Effector memory CD4-positive, alpha-beta T cell (primary cell): ENCODE data around the gene TSSK6.

Experiments
- DNase-seq, 3 donors: peaks; one replicate each; pipeline ENCODE4 v3.0.0-alpha.2; 2020
- H3K27ac ChIP-seq: 2 replicates; pipeline ENCODE4 v1.7.0; 2013; ENCODE audit warnings: mild to moderate bottlenecking, low read length, moderate library complexity; ENCODE audit not compliant: insufficient read depth, poor library complexity, severe bottlenecking
- H3K27me3 ChIP-seq: replicated peaks from 2 replicates; pipeline ENCODE4 v1.7.0; 2013; ENCODE audit warnings: mild to moderate bottlenecking, low read length; ENCODE audit not compliant: insufficient read depth, control insufficient read depth, poor library complexity, severe bottlenecking
- H3K36me3 ChIP-seq: 2 replicates; pipeline ENCODE4 v1.7.0; 2013; ENCODE audit warnings: mild to moderate bottlenecking, low read length, moderate library complexity; ENCODE audit not compliant: control insufficient read depth, insufficient read depth
- H3K4me1 ChIP-seq: 2 replicates; pipeline ENCODE4 v1.7.0; 2013; ENCODE audit warnings: low read length, mild to moderate bottlenecking; ENCODE audit not compliant: control insufficient read depth, insufficient read depth, poor library complexity, severe bottlenecking
- H3K4me3 ChIP-seq: 2 replicates; pipeline ENCODE4 v1.7.0; 2013; ENCODE audit warnings: low read length, low read depth, mild to moderate bottlenecking; ENCODE audit not compliant: insufficient read depth, poor library complexity, severe bottlenecking
- H3K9me3 ChIP-seq: 2 replicates; pipeline ENCODE4 v1.7.0; 2013; ENCODE audit warnings: mild to moderate bottlenecking, low read length, moderate library complexity; ENCODE audit not compliant: control insufficient read depth

Gene TSSK6

DNA sequence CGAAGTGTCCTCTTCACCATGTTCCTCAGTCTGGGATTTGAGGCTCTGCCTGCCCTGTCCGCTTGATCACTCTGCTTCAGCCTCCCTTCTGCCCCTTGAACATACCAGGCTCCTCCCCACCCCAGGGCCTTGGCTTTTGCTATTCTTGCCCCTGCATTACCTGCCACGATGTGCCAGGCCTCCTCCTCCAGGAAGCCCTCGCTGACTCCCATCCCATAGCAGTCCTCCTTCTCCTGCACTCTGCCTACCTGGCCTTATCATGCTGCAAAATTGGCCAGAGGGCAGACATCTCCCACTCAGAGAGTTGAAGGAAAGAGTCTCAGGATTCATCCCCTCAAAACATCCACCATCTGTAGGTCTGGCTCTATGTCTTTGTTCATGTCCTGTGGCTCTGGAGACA is 15.5 kb upstream of the TSSK6 start:
- DNase-seq: no peak
- peaks cover 12% of the 10 kb centered on the region for H3K4me1 ChIP-seq
- H3K27me3 ChIP-seq: no peaks in the 10 kb centered on the region
- no peak overlapping the region for H3K27ac ChIP-seq
- H3K4me3 ChIP-seq: no peak overlapping the region
- H3K9me3 ChIP-seq: no peaks in the 10 kb centered on the region
- H3K36me3 ChIP-seq: peaks cover 27% of the 10 kb centered on the region

DNA sequence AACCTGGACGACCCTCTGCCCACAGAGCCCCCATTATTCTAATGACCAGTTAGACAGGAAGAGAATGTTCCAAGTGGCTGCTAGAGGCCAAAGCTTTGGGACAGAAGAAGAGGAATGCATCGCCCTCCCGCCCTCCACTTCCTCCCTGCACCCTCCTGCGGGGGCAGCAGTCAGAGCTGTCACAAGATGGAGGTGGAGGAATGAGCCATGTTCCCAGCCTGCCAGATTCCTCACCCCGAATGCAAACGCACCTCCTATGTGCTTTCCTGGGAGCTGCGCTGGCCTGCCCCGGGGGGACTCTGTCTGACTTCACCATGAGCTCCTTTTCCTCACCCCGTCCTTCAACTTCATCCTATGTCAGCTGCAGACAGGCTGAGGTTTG is 15.1 kb upstream of the TSSK6 start:
- no peak overlapping the region for H3K4me3 ChIP-seq
- no peak overlapping the region for H3K27ac ChIP-seq
- peaks cover 12% of the 10 kb centered on the region for H3K4me1 ChIP-seq
- no peaks in the 10 kb centered on the region for H3K9me3 ChIP-seq
- H3K36me3 ChIP-seq: peaks cover 28% of the 10 kb centered on the region
- DNase-seq: no peak
- H3K27me3 ChIP-seq: no peaks in the 10 kb centered on the region

DNA sequence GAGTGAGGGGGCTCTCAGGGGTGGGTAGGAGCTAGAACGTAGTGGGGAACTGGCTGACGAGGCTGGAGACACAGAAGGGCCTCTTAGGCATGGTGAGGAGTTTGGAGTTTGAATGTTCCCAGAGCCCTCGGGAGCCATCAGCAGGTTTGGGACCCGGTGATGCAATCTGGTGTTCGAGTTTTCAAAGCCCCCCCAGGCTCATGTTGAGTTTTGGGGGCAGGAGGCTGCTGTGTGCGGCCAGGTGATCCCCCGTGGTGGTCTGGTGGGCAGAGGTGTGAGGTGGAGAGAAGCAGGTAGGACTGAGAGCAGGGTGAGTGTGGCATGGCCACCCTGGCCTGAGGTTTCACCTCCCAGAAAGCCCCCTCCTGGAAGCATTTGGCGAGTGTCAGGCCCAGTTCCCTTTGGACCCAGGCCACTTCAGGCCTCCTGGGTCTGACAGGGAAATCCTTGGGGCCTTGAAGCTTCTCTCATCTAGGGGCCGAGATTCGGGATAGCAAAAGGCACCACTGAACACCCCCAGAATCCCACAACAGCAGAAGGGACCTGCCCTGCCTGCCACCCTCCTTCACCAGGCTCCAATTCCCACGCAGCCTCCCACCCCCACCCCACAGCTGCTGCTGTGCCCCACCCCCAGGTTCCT is 14.6 kb upstream of the TSSK6 start:
- Histone ChIP-seq H3K27ac (no peak overlapping the region), H3K36me3 (peaks cover 28% of the 10 kb centered on the region), H3K9me3 (no peaks in the 10 kb centered on the region), H3K4me3 (no peak overlapping the region), H3K27me3 (no peaks in the 10 kb centered on the region), H3K4me1 (peaks cover 12% of the 10 kb centered on the region)
- DNase-seq: no peak

DNA sequence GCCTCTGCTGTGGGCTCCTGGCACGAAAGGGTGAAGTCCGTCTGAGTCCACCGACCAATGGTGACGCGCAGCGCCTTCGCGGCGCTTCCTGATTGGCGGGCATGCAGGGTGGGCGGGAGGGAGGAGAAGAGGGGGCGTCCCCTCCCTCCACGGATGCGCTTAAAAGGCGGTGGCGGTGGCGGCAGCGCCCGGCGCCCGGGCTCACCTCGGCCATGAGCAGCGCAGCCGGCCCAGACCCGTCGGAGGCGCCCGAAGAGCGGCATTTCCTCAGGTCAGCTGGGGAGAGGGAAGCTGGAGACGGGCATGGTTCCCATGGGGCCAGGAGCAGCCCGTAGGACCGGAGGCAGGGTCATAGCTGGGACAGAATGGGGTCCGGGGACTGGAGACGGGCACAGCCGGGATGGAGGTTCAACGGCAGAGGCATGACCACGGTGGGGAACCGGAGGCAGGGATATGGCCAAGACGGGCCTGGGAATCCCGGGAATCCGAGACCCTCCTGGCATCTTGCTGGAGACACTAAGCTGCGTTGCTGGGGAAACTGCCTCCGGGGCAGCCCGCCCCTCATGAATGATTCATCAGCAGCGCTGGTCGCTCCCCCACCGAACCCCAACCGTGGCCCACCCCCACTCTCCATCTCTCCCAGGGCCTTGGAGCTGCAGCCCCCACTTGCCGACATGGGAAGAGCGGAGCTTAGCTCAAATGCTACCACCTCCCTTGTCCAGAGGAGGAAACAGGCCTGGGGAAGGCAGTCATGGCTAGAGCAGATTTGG is 13.6 kb upstream of the TSSK6 start, which contains the start of gene YJEFN3:
Gene YJEFN3 (plus strand): TSS at position 191 of the 770 bp plus-strand sequence. CDS start 22 bp downstream, at position 213.
- DNase-seq: no peak
- H3K27me3 ChIP-seq: no peaks in the 10 kb centered on the region
- H3K4me1 ChIP-seq: peaks cover 12% of the 10 kb centered on the region
- no peak within 1 kb of the TSS for H3K27ac ChIP-seq
- H3K36me3 ChIP-seq: peaks cover 28% of the 10 kb centered on the region
- no peaks in the 10 kb centered on the region for H3K9me3 ChIP-seq
- no peak within 1 kb of the TSS for H3K4me3 ChIP-seq

DNA sequence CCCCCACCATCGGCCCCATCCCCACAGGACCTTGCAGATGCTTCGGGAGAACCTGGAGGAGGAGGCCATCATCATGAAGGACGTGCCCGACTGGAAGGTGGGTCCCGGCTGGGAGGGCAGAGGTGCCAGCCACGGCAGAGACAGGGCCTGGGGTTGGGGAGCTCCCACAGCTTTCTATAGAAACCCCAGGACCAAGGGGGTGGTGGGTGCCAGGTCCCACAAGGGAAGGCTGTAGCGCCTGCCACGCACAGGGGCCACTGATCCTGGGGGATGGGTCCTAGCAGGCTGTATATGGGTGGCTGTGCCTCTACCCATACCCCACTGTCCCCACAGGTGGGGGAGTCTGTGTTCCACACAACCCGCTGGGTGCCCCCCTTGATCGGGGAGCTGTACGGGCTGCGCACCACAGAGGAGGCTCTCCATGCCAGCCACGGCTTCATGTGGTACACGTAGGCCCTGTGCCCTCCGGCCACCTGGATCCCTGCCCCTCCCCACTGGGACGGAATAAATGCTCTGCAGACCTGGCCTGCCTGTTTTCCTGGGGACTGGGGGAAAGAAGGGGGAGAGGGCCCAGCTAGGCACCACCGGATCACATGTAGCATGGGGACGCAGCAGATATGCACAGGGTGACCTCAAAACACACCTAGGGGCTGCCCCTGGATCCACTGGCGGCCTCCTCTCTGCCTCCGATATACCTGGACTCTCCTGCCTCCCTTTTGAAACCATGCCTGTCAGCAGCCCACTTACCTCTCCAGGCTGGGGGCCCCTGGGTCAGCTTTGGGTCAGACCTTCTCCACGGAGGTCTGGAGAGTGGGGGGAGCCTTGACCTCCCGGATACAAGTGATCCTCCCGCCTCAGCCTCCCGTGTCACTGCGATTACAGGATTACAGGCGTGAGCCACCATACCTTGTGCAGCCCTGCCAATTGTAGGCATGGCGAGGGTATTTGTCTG is 12.6 kb upstream of the TSSK6 start:
- peaks cover 11% of the 10 kb centered on the region for H3K4me1 ChIP-seq
- no peak overlapping the region for H3K4me3 ChIP-seq
- H3K36me3 ChIP-seq: peaks cover 28% of the 10 kb centered on the region
- no peaks in the 10 kb centered on the region for H3K27me3 ChIP-seq
- no peaks in the 10 kb centered on the region for H3K9me3 ChIP-seq
- no peak for DNase-seq
- H3K27ac ChIP-seq: no peak overlapping the region

DNA sequence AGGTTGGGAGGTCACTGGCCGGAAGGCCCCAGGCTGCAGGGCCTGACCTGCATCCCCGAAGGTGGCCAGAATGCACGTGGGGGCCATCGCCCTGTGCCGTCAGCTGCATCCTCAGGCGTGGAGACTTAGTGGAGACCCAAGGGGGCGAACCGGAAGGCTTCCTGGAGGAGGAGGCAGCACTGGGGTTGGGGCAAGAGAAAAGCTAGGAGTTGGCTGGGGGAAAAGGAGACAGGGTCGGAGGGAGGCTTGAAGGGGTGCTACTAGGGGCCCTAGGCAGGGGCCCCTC is 12.0 kb upstream of the TSSK6 start:
- H3K27ac ChIP-seq: no peak overlapping the region
- peaks cover 28% of the 10 kb centered on the region for H3K36me3 ChIP-seq
- no peaks in the 10 kb centered on the region for H3K9me3 ChIP-seq
- no peaks in the 10 kb centered on the region for H3K27me3 ChIP-seq
- peaks cover 5% of the 10 kb centered on the region for H3K4me1 ChIP-seq
- no peak overlapping the region for H3K4me3 ChIP-seq
- no peak for DNase-seq

DNA sequence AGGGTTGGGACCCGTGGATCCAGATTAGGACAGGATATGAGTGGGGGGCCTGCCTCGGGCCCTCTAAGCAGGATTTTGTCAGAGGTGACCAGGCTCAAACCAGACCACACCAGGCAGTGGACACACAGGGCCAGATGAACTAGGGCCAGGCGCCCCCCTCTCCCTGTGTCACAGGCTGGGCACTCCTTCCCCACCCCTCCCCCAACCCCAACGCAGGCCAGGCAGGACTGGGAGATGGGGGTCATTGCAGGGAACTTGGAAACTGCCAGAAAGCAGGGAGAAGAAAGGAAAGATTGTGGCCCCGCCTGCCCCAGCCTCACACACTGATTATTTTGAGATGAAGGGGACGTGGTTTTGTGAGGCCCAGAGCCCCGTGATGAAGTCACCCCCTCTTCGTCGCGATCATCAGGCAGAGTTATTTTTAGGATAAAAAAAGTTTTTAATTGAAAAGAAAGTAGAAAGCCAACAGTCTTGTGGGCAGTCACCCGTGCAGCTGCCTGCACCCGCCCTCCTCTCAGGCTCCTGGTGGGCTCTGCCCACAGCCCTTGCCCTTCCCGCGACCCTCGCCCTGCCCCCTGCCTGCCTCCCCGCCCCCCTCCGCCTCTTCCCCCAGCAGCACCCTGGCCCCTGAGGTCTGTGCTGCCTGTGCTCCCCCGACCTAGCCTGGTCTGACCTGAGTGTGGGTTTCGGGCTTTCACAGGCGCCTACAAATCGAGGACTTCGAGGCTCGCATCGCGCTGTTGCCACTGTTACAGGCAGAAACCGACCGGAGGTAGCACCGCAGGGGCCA is 11.4 kb upstream of the TSSK6 start:
- no peak overlapping the region for H3K4me3 ChIP-seq
- no peak overlapping the region for H3K27ac ChIP-seq
- H3K9me3 ChIP-seq: no peaks in the 10 kb centered on the region
- DNase-seq: no peak
- H3K36me3 ChIP-seq: peaks cover 28% of the 10 kb centered on the region
- H3K4me1 ChIP-seq: no peaks in the 10 kb centered on the region
- no peaks in the 10 kb centered on the region for H3K27me3 ChIP-seq

DNA sequence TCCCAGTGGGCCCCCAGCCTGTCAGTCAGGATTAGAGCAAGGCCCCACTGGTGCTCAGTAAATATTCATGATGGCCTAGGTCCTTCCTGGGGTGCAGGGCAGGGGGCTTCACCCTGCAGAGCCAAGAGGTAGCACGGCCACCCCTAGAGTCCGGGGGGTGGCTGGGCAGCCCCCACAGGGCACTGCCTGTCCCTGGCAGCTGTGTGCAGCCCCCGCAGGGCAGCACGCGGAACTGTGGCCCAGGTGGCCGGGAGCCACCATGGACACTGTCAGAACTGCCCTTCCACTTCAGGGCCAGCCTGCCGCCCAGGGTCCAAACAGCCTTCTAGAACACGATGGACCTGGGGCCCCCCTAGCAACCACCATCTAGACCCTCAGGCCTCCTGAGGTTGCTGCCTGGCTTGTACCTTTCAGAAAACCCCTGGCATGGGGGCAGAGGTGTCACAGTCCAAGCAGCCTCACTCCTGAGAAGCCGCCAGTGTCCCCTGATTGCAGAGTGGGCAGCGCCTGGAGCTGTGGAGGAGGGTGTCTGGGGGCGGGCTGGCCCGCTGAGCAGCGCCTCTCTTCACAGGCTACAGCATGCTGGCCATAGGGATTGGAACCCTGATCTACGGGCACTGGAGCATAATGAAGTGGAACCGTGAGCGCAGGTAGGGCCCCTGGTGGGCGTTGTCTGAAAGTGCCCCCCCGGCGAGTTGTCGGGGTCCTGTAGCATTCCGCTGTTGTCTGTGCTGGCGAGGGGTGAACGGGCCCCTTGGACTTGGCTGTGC is 10.4 kb upstream of the TSSK6 start:
- Histone ChIP-seq H3K9me3 (no peaks in the 10 kb centered on the region), H3K27me3 (no peaks in the 10 kb centered on the region), H3K27ac (no peak overlapping the region), H3K4me1 (no peaks in the 10 kb centered on the region), H3K4me3 (no peak overlapping the region), H3K36me3 (peaks cover 28% of the 10 kb centered on the region)
- DNase-seq: no peak

DNA sequence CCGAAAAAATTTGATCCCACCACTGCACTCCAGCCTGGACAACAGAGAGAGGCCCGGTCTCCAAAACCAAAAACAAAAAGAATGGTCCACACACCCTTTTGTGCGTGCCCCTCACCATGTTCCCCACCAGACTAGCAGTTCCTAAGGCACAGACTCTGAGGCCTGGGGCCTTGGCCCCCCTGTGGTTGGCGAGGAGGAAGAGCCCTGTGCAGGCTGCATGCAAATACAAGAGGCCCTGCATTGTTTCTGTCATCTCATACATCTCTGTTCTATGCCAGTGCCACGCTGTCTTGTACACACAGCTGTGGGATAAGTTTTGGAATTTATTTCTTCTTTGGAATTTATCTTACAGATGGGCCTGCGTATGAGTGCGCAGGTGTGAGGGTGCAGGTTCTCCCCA is 8.7 kb upstream of the TSSK6 start:
- no peaks in the 10 kb centered on the region for H3K4me1 ChIP-seq
- H3K9me3 ChIP-seq: no peaks in the 10 kb centered on the region
- H3K27me3 ChIP-seq: no peaks in the 10 kb centered on the region
- no peak overlapping the region for H3K27ac ChIP-seq
- H3K36me3 ChIP-seq: peaks cover 24% of the 10 kb centered on the region
- no peak for DNase-seq
- H3K4me3 ChIP-seq: no peak overlapping the region
